Skin of body (tissue), 2 donors: ENCODE results near the gene DLG1. TPM values are rescaled to one million over a fixed set of nuclear protein-coding genes. Genes with fewer than 3 reads are reported as not detected.
"Not testable (repeated sequence)": the region's sequence is repeated elsewhere in the genome, so short reads cannot be mapped to it uniquely, and the experiment has no call there.

Experiments used
- DNase-seq: peaks from one replicate; lab custom pipeline; 2025; lab: John Stamatoyannopoulos, UW
- total RNA-seq: library from RNA; depleted of rRNA; stranded (reverse); fragments of >200 nt; gene quantifications from one replicate; pipeline ENCODE4 v1.2.3, GENCODE V29; 2014

The DLG1 gene
- total RNA-seq, 1 donor from 2014 or later, result 119 TPM

DNA sequence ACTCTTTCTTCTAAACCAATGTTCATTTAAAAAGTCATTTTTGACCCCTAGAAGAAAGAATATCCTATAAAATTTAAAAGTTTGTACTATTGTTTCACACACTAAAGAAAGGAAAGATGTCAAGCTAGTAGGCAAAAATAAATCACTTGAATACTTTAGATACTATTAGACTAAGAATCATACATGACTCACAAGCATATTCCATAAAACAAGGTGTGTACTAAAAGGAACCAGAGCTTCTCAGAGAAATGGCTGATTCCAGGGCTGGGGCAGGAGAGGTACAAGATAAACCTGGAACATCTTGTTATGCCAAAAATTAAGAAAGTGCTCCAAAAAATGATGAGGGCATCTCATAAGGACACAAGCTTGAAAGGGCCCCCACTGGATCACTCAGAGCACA is 8.7 kb downstream of the DLG1 start:
- no peak for DNase-seq

- DNase-seq, result no peak
Observed at GRCh38 chr3:197286678-197287077, 11.7 kb downstream of the DLG1 start.

GRCh38 chr3:197285557-197285956 is 12.9 kb downstream of the DLG1 start:
- no peak for DNase-seq

- DNase-seq, result no peak
Observed at GRCh38 chr3:197283045-197283444, 15.4 kb downstream of the DLG1 start.

GRCh38 chr3:197281849-197282248 is 16.6 kb downstream of the DLG1 start:
- no peak for DNase-seq

GRCh38 chr3:197280156-197280555 is 18.3 kb downstream of the DLG1 start:
- DNase-seq, result no peak

GRCh38 chr3:197278933-197279332 is 19.5 kb downstream of the DLG1 start:
- DNase-seq, result no peak

DNA sequence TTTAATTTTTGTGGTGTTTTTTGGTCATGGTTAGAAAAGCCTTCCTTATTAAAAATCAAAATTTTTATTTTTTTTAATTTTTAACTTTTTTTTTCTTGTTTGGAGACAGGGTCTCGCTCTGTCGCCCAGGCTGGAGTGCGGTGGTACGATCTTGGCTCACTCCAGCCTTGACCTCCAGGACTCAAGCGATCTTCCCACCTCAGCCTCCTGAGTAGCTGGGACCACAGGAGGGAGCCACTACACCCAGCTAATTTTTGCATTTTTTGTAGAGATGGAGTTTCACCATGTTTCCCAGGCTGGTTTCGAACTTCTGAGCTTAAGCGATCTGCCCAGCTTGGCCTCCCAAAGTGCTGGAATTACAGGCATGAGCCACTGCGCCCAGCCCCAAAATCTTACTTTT is 21.6 kb downstream of the DLG1 start:
- not testable (repeated sequence) for DNase-seq

GRCh38 chr3:197270558-197271317 is 27.7 kb downstream of the DLG1 start:
- DNase-seq, result no peak

- no peak for DNase-seq
Observed at GRCh38 chr3:197269024-197269423, 29.4 kb downstream of the DLG1 start.

GRCh38 chr3:197268294-197268693 is 30.1 kb downstream of the DLG1 start:
- no peak for DNase-seq

GRCh38 chr3:197266331-197266730 is 32.1 kb downstream of the DLG1 start:
- no peak for DNase-seq

- DNase-seq, result no peak
Observed at GRCh38 chr3:197262709-197263108, 35.7 kb downstream of the DLG1 start.

GRCh38 chr3:197261164-197261509 is 37.3 kb downstream of the DLG1 start:
- no peak for DNase-seq

DNA sequence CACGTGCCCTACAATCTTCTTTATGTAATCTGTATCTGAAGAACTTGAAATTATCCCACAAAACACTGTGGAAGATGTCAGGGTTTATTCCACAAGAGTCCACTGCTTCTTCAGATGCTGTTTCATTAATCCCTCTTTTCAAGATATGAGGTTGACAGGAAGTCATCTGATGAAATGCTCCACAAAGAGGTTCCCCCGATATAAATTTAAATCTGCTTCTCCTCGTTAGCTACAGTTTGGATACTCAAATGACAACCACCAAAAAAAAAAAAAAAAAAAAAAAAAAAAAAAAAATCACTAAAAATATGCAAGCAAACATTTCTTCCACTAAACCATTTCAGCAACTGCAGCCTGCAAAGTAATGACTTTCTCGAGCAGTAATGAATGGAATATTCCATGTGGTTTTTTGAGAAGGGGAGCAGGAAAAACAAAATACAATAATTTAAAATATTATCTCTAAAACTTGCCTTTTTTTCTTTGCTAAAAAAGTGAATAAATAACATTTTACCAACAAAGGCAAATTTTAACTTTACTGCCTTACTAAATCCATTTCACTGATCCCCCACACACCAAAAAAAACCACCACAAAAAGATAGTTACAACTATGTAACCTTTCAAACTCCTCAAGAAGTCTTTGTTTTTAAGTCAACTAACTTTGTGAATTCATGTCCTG is 37.8 kb downstream of the DLG1 start:
- DNase-seq, result no peak

DNA sequence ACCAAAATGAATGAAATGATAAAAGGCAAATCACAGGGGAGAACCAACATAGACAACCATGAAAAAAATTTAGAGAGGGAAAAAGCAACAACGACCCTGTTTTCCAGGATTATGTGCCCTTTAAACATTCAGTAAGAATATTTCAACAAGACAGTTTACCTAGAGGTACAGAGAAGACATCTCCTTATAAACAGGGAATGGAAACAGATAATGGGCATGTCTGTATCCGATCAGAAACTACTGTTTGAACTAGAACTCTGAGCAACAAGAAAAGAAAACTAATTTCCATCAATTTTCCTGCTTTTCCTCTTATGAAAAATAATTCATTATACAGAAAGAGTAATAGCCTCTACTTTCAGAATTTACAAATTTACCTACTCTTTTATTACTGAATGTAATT is 39.3 kb downstream of the DLG1 start:
- no peak for DNase-seq

- DNase-seq, result no peak
Observed at GRCh38 chr3:197258168-197258755, 40.1 kb downstream of the DLG1 start.

DNA sequence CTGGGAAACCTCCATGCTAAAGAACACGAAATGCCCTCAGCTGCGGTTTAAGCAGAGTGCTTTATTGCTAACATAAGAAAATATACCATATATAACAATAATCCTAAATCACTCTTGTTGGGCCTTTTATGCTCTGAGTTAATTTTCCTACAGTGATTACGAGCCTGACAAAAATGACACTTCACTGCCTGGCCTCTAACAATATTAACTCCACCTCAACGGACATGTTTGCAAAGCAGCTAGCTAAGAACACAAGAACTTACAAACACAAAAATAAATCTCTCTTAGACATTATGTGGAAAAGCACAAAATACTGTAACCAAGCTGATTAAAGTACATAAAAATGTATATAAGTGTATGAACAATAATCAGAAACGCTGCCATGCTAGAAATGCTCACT is 40.7 kb downstream of the DLG1 start:
- no peak for DNase-seq

DNA sequence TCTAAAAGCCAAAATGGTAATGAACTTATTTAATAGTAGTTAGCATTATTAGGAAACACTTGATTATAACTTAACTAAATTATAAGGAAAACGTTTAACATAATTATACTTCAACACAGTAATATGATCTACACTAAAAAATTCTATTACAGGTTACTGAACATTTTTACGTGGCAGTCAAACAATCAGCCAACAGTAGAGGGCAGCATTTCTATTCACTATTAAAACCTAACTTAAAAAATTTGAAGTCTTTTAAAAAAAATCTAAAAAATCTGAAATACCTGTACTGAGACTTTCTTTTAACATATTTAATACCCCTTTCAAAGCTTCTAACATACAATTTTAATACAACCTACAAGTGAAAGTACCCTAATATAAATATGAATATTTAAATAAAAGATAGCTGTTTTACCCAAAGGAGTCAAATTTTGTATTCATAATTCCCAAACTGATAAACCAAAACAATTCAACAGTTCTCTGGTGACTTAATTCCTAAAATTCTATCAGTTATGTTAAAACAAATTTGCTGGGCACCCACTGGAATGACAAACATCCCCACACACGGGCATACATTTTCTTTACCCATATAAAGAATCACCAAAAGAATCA is 41.5 kb downstream of the DLG1 start:
- no peak for DNase-seq

- no peak for DNase-seq
Observed at GRCh38 chr3:197256104-197256503, 42.3 kb downstream of the DLG1 start.

- DNase-seq, result no peak
Observed at GRCh38 chr3:197253238-197253947, 45.0 kb downstream of the DLG1 start.

- no peak for DNase-seq
Observed at GRCh38 chr3:197249542-197249941, 48.9 kb downstream of the DLG1 start.
